HG02763 (cell line): ENCODE data around the gene MDFI.

Source experiments
- ATAC-seq: cut with Tn5 transposase; IDR thresholded peaks from one replicate; pipeline ENCODE4 v1.9.1; 2021; ENCODE audit warnings: mild to moderate bottlenecking, moderate library complexity; ENCODE audit not compliant: unreplicated experiment

Gene MDFI

DNA sequence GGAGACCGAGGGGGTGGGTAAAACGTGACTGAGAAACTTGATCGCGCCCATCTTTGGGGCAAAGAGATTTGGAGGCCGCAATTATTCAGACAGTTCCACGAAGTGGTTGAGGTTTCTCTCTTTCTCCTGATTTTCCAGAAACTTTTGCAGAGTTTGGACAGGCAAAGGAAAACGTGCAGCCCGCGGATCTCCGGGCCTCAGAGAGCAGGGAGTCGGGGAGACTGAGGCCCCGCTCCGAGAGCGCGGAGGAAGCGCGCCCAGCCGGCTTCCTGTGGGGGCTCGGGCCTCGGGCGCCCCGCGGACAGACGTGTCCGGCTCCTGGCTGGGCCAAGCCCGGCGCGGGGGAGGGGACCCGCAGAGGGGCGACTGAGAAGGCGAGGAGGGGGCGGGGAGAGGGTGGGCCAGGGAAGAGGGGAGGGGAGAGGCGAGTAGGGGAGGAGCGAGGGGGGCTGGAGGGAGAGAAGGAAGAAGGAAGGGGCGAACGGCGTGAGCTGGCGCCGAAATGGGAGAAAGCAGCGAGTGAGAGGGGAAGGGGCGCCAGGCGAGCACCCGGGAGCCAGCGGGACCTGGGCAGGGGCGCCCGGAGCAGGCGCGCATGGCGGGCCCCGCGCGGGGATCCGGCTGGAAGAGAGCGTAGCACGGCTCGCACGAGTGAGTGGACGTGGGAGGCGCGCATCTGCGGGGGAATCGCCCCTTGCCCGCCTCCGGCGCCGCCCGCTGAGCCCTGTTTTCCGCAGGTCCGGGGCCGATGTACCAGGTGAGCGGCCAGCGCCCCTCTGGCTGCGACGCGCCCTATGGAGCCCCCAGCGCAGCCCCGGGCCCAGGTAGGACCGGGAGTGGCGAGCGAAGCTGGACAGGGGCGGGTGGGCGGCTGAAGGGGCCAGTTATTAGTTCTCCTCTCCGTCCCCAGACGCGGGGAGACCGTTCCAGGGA, at the start of gene MDFI:
TSS of gene MDFI (plus strand) at position 467 of the 933 bp plus-strand sequence. CDS start at position 749, 282 bp downstream.
- no peak for ATAC-seq

GRCh38 chr6:41589223-41589622, 49.0 kb upstream of the MDFI start:
- no peak for ATAC-seq

DNA sequence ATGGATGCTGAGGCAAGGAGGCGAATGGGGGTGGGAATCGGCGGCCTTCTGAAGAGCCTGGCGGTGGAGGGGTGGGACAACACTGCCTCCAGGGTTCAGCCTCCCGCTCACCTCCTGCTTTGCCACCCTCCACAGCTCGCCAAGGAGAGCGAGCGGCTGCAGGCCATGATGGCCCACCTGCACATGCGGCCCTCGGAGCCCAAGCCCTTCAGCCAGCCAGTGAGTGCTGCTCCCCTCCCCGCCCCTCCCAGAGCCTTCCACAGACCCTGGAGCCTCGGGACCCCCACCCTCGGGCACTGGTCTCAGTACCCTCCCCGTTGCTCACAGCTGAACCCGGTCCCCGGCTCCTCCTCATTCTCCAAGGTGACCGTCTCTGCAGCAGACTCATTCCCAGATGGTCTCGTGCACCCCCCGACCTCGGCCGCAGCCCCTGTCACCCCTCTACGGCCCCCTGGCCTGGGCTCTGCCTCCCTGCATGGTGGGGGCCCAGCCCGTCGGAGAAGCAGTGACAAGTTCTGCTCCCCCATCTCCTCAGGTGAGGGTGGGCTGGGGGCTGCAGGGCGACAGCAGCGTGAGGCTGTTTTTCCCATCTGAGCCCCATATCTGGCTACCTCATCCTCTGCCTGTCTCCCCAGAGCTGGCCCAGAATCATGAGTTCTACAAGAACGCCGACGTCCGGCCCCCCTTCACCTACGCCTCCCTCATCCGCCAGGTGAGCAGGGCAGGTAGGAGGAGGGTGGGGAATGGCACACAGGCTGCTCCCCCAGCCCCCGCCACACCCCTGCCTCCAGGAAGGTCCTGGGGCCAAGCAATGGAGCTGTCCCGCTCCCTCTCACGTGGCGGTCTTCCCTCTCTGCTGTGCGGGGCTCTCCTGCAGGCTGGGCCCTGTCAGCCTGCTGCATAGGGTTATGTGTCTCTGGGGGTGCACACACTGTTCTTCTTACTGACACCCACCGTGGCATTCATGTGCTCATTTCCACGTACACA, 48.3 kb upstream of the MDFI start:
- ATAC-seq, result no peak

GRCh38 chr6:41591122-41591521, 47.1 kb upstream of the MDFI start:
- no peak for ATAC-seq

DNA sequence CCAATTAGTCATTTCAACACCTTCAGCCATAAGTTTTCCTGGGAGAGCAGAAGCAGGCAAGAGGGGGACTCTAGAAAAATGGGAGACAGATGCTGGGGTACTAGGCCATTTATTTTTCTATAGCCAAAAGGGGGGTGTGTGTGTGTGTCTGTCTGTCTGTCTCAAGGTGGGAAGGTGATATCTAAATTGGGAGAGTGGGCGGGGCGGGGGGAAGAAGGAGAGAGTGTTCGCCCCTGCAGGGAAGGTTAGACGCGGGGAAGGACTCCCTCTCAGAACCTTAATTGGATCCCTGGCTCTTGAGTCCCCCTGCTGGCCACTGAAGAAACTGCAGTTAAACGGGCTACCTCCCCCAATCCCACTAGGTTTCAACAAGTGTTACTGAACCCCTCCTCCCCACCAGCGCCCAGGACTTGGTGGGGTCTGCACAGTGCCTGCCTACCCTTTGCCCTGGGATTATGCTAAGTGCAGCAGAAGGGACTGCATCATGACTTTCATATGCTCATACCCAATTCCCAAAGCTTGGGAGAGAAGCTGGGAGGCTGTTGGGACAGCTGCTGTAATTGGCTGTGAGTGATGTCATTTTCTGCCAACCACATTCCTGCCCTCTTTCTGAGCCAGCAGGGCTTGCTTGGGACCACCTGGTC, 46.3 kb upstream of the MDFI start:
- ATAC-seq, result no peak

DNA sequence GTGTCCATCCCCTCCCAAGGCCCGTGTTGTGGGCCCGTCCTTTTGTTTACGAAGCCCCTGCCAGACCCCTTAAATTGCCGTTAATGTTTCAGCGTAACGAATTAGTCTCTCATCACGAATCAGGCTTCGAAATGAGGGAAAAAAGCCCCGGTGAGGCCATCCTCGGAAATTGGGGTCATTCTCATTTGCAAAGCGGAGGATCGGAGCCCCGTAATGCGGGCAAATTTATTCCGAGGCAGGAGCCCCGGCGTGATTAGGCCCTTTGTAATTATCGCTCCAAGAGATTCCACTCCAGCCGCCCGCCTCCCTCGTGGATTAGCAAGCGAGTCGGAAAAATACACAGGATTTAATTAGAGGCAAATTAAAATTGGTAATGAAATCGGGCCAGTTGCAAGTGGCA, 44.9 kb upstream of the MDFI start:
- no peak for ATAC-seq

GRCh38 chr6:41593839-41594238, 44.4 kb upstream of the MDFI start:
- no peak for ATAC-seq

GRCh38 chr6:41594326-41594725, 43.9 kb upstream of the MDFI start:
- ATAC-seq, result no peak

DNA sequence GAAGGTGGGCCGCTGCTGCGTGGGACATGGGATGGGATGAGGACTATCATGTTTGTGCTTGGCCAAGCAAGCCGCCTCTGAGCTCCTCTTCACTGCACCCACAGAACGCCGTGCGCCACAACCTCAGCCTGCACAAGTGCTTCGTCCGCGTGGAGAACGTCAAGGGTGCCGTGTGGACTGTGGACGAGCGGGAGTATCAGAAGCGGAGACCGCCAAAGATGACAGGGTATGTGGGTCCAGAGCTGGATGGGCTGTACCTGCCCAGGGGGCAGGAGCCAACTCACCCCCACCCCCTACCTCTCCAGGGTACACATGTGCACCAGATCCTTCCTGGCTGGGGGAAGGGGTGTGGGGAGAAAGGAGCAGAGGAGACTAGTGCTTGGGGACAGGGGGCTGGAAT, 43.5 kb upstream of the MDFI start:
- ATAC-seq, result no peak

- ATAC-seq, result no peak
These were observed 43.1 kb upstream of the MDFI start for GRCh38 chr6:41595166-41595565.

DNA sequence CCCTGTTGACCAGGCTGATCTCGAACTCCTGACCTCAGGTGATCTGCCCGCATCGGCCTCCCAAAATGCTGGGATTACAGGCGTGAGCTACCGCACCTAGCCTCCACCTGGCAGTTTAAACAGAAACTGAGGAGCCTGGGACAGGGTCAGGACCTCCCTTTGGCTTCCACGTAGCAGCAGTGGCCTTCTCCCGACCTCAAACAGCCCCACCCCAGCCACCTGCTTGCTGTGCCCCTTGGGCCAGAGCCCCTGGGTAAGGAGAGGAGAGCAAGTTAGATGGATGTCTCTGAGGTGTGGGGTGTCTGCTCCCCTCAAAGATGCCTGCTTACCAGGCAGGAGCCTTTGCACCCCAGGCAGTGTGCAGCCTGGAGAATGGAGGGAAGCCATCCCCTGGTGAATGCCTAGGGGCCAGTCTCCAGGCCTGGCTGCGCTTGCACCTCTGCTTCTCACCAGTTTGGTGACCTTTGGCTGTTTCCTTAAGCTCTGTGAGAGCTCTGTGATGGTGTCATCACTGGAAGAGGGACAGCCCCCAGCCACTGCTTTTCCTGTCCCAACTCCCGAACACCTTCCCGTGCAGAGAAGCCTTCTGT, 42.1 kb upstream of the MDFI start:
- ATAC-seq, result no peak

DNA sequence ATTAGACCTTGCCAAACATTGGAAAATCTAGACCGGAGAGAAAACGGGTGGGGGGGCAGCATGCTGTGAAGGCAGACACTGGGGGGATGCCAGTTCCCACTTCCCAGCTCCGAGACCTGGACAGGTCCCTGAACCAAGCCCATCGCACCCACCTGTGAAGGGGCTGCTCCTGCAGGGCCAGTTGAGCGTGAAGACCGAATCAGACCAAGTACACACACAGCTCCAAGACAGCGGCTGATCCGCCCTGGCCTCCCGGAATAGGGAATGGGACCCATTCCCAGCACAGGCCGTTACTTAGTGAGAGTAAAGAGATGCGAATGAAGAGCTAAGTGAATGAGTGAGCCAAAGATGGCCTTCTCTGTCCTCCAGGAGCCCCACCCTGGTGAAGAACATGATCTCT, 41.5 kb upstream of the MDFI start:
- ATAC-seq, result no peak

DNA sequence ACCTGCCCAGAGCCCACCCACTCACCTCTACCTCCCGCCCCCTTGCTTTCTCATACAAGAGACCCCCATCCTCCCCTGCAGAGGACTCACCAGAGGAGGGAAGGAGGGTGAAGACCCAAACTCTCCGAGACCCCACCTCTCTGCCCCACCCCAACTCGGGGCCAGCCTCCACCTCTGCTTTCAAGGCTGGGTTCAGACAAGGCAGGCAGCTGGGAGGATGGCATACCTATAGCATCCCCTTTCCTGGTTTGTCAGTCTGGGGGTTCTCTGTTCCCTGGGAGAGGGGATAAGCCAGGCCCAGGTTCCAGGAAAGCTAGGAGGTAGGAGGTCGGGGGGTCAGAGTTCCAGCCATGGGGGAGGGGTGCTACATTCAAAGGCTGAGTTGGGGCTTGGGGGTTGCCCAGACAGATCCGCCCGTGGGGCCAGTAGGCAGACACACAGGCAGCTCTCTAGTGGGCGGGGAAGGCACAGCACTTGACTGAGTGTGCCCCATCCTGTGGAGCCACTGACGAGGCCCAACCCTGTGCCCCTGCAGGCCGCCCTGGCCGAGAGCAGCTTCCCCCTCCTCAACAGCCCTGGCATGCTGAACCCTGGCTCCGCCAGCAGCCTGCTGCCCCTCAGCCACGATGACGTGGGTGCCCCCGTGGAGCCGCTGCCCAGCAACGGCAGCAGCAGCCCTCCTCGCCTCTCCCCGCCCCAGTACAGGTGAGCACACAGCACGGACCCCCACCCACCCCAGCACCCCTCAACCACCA, 40.8 kb upstream of the MDFI start:
- no peak for ATAC-seq

- ATAC-seq, result no peak
These were observed 39.6 kb upstream of the MDFI start for GRCh38 chr6:41598670-41599014.

DNA sequence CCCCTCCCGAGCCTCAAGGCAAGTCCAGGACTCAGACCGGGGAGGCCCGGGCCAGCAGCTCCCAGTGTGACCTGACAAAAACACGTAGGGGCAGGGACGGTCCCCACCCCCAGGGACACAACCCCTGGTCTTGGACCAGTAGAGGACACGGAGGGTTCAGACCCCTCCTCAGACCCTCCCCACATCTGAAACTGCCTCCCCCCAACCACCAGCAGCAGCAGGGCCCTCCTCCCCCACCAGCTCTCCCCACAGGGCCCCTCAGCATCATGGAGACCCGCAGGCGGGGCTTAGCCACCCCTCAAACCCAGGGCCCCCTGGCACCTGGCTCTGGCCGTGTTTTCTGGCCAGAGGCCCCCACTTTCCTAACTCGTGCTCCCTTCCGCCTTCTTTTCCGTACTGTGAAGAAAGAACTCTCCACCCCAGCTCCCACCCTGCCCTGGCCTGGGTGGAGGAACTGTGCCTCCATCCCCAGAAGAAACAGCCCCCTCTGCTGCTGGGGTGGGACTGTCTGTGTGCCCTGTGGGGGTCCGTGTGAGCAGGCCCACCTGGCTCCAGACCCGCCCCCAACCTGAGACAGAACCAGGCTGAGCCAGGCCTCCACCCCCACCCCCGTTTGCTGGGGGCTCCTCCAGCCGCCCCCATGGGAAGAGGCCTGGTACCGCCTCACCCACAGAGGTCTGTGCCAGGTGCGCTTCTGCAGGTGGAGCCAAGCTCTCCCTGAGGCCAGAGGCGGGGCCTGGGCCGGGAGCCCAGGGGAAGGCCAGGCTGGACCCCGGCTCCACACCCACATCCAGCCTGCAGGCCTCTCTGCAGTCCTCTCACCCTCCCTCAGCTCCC, 39.0 kb upstream of the MDFI start:
- ATAC-seq, result no peak

- ATAC-seq, result no peak
These were observed 38.3 kb upstream of the MDFI start for GRCh38 chr6:41599852-41600445.

DNA sequence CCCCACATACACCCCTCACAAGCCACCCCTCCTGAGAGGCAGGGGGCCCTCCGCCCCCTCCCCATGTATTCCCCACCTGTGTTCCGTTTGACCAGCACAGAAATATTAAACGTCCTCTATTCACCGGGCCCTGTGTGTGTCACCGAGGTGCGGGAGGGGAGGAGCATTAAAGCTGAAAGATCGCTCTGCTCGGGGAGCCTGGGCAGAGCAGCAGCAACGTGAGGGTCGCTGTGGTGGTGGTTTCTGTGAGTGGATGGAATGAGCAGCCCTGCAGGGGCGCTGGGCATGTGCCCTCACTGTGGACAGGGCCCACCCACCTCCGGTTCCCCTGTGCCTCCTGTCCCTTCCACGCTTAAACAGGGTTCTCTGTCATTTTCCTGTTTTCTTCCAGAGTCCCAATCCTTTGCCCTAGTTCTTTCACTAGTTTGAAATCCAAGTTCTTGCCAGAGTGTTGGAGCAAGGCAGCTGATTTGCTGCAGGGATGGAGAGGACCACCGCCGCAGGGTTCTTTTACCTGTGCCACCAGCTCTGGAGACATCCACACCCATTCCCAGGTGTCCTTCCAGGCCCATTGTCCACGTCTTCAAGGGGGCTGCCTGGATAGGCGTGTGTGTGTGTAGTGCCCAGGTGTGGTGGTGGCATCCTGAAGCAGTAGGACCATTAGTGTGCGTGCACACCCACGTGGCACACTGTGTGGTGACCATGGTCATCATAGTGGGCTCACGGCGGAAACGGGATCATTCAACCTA, 37.6 kb upstream of the MDFI start:
- ATAC-seq, result no peak

- no peak for ATAC-seq
These were observed 37.1 kb upstream of the MDFI start for GRCh38 chr6:41601248-41601549.
